GM23338 (cell line): ENCODE results near the gene FAM171A2.

Source experiments
- CREB1 ChIP-seq: fragments of 250-450 bp; sonication (Bioruptor Pico); IDR thresholded peaks from 2 replicates; pipeline ENCODE4 v1.5.0; 2020; ENCODE audit warnings: low read depth, mild to moderate bottlenecking, moderate library complexity
- CTCF ChIP-seq, 2 experiments: fragments of 200-600 bp in 1 of 2; sonication (generic) in 1 of 2; conservative IDR thresholded peaks; 2 replicates each; pipeline versions ENCODE4 v1.5.1 to v1.6.1; 2016 to 2017; ENCODE audit warnings: antibody characterized with exemption in 2 of 2, low read depth in 2 of 2, mild to moderate bottlenecking in 2 of 2, moderate library complexity in 1 of 2
- EZH2 ChIP-seq: fragments of 200-600 bp; sonication (generic); IDR thresholded peaks from one replicate; pipeline ENCODE4 v1.8.0; 2017; ENCODE audit warnings: antibody characterized with exemption, mild to moderate bottlenecking, low read depth; ENCODE audit not compliant: unreplicated experiment
- EZH2phosphoT487 ChIP-seq: fragments of 200-600 bp; sonication (generic); IDR thresholded peaks from one replicate; pipeline ENCODE4 v1.8.1; 2018; ENCODE audit warnings: antibody characterized with exemption; ENCODE audit not compliant: unreplicated experiment
- JUNB ChIP-seq: IDR thresholded peaks from one replicate; pipeline ENCODE4 v1.6.1; 2016; ENCODE audit warnings: antibody characterized with exemption; ENCODE audit not compliant: unreplicated experiment
- NANOG ChIP-seq: IDR thresholded peaks from 2 replicates; pipeline ENCODE4 v1.6.1; 2016; ENCODE audit warnings: antibody characterized with exemption, borderline replicate concordance
- POLR2AphosphoS5 ChIP-seq: IDR thresholded peaks from 2 replicates; pipeline ENCODE4 v1.6.1; 2016; ENCODE audit warnings: antibody characterized with exemption, low read depth
- REST ChIP-seq: IDR thresholded peaks from one replicate; pipeline ENCODE4 v1.6.1; 2018; ENCODE audit warnings: antibody characterized with exemption; ENCODE audit not compliant: unreplicated experiment
- ZNF331 ChIP-seq: fragments of 250-450 bp; sonication (Bioruptor Pico); IDR thresholded peaks from 2 replicates; pipeline ENCODE4 v1.5.0; 2020; ENCODE audit warnings: low read depth, mild to moderate bottlenecking, moderate library complexity

- TF ChIP-seq EZH2phosphoT487 (no peak), CTCF (conservative IDR thresholded peaks at IDR 0.05; ENCODE audit: low read depth in 2 of 2) (no peak), POLR2AphosphoS5 (no peak), EZH2 (no peak), JUNB (no peak), CREB1 (no peak), NANOG (no peak), REST (no peak), ZNF331 (CRISPR knock-in tag) (no peak)
These were observed 22.5 kb upstream of the FAM171A2 start for GRCh38 chr17:44386182-44386525.
